H1 (cell line): ENCODE measurements around the gene PPP6R1. TPM values are rescaled to one million over a fixed set of nuclear protein-coding genes. Genes with fewer than 3 reads are reported as not detected.
A peak's percentile ranks its signal among the peaks of the same experiment; 100 is the strongest.

Source experiments
- polyA plus RNA-seq, 7 experiments: library from polyadenylated mRNA; depleted of rRNA in 3 of 7; stranded (reverse) in 5 of 7; unstranded in 2 of 7; fragments of >200 nt in 5 of 7; fragments of 200-250 nt in 2 of 7; gene quantifications; 1 replicate in 5 of 7; 2 replicates in 1 of 7; 4 replicates in 1 of 7; pipeline versions ENCODE4 v1.2.1 to v1.2.3, GENCODE V29; 2011 to 2013; ENCODE audit warnings: missing spikeins in 2 of 7, mixed read lengths in 2 of 7
- total RNA-seq: library from RNA; stranded (reverse); fragmentation: NEBNext Ultra II Directional; extraction: Animal tissue kit (Norgen Biotek cat#: 25700); gene quantifications from 2 replicates; pipeline ENCODE4 v1.2.1, GENCODE V29; 2021
- TF ChIP-seq, protein P1 (sequence below): fragments of 300-600 bp; sonication (generic); IDR thresholded peaks from 2 replicates; pipeline ENCODE4 v1.7.1; 2012; ENCODE audit warnings: low read length, moderate library complexity, mild to moderate bottlenecking, inconsistent platforms; ENCODE audit not compliant: insufficient replicate concordance
- TF ChIP-seq, protein P2 (sequence below), 3 experiments: IDR thresholded peaks; 1 replicate in 2 of 3; 2 replicates in 1 of 3; pipeline versions ENCODE4 v1.5.1 to v1.6.1; 2011; ENCODE audit warnings: low read length in 3 of 3, mild to moderate bottlenecking in 3 of 3, inconsistent platforms in 2 of 3, low read depth in 1 of 3, moderate library complexity in 1 of 3; ENCODE audit not compliant: insufficient read depth in 1 of 3; ENCODE audit errors: control extremely low read depth in 1 of 3

The PPP6R1 gene
- total and polyA plus RNA-seq, 2 of the 8 experiments (the other 6 are each of a cell fraction or from before 2014, with no cell fraction given): 36.4 to 74.4 TPM

DNA sequence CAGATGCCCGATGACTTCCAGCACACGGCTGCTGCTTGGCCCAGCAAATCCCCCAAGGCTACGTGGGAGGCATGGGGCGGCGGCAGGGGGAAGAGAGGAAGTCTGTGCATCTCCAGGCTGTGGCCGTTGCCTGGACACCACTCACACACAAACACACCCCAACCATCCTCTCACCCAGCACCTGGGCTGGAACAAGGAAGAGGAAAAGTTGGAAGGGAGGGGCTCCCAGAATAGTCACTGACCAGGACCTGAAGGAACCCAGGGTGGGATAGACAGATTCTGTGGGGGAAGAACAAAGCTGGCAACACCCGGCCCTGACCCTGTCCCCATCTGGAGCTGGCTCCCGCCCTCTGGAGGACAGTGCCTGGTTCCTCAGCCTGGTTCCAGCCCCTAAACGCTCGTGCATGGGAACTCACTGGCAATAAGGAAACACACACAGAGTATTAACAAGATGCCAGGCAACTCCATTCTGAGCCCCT is 11.2 kb downstream of the PPP6R1 start (continued):
- TF ChIP-seq, protein P1, sequence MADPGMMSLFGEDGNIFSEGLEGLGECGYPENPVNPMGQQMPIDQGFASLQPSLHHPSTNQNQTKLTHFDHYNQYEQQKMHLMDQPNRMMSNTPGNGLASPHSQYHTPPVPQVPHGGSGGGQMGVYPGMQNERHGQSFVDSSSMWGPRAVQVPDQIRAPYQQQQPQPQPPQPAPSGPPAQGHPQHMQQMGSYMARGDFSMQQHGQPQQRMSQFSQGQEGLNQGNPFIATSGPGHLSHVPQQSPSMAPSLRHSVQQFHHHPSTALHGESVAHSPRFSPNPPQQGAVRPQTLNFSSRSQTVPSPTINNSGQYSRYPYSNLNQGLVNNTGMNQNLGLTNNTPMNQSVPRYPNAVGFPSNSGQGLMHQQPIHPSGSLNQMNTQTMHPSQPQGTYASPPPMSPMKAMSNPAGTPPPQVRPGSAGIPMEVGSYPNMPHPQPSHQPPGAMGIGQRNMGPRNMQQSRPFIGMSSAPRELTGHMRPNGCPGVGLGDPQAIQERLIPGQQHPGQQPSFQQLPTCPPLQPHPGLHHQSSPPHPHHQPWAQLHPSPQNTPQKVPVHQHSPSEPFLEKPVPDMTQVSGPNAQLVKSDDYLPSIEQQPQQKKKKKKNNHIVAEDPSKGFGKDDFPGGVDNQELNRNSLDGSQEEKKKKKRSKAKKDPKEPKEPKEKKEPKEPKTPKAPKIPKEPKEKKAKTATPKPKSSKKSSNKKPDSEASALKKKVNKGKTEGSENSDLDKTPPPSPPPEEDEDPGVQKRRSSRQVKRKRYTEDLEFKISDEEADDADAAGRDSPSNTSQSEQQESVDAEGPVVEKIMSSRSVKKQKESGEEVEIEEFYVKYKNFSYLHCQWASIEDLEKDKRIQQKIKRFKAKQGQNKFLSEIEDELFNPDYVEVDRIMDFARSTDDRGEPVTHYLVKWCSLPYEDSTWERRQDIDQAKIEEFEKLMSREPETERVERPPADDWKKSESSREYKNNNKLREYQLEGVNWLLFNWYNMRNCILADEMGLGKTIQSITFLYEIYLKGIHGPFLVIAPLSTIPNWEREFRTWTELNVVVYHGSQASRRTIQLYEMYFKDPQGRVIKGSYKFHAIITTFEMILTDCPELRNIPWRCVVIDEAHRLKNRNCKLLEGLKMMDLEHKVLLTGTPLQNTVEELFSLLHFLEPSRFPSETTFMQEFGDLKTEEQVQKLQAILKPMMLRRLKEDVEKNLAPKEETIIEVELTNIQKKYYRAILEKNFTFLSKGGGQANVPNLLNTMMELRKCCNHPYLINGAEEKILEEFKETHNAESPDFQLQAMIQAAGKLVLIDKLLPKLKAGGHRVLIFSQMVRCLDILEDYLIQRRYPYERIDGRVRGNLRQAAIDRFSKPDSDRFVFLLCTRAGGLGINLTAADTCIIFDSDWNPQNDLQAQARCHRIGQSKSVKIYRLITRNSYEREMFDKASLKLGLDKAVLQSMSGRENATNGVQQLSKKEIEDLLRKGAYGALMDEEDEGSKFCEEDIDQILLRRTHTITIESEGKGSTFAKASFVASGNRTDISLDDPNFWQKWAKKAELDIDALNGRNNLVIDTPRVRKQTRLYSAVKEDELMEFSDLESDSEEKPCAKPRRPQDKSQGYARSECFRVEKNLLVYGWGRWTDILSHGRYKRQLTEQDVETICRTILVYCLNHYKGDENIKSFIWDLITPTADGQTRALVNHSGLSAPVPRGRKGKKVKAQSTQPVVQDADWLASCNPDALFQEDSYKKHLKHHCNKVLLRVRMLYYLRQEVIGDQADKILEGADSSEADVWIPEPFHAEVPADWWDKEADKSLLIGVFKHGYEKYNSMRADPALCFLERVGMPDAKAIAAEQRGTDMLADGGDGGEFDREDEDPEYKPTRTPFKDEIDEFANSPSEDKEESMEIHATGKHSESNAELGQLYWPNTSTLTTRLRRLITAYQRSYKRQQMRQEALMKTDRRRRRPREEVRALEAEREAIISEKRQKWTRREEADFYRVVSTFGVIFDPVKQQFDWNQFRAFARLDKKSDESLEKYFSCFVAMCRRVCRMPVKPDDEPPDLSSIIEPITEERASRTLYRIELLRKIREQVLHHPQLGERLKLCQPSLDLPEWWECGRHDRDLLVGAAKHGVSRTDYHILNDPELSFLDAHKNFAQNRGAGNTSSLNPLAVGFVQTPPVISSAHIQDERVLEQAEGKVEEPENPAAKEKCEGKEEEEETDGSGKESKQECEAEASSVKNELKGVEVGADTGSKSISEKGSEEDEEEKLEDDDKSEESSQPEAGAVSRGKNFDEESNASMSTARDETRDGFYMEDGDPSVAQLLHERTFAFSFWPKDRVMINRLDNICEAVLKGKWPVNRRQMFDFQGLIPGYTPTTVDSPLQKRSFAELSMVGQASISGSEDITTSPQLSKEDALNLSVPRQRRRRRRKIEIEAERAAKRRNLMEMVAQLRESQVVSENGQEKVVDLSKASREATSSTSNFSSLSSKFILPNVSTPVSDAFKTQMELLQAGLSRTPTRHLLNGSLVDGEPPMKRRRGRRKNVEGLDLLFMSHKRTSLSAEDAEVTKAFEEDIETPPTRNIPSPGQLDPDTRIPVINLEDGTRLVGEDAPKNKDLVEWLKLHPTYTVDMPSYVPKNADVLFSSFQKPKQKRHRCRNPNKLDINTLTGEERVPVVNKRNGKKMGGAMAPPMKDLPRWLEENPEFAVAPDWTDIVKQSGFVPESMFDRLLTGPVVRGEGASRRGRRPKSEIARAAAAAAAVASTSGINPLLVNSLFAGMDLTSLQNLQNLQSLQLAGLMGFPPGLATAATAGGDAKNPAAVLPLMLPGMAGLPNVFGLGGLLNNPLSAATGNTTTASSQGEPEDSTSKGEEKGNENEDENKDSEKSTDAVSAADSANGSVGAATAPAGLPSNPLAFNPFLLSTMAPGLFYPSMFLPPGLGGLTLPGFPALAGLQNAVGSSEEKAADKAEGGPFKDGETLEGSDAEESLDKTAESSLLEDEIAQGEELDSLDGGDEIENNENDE: no peak
- TF ChIP-seq, protein P2, sequence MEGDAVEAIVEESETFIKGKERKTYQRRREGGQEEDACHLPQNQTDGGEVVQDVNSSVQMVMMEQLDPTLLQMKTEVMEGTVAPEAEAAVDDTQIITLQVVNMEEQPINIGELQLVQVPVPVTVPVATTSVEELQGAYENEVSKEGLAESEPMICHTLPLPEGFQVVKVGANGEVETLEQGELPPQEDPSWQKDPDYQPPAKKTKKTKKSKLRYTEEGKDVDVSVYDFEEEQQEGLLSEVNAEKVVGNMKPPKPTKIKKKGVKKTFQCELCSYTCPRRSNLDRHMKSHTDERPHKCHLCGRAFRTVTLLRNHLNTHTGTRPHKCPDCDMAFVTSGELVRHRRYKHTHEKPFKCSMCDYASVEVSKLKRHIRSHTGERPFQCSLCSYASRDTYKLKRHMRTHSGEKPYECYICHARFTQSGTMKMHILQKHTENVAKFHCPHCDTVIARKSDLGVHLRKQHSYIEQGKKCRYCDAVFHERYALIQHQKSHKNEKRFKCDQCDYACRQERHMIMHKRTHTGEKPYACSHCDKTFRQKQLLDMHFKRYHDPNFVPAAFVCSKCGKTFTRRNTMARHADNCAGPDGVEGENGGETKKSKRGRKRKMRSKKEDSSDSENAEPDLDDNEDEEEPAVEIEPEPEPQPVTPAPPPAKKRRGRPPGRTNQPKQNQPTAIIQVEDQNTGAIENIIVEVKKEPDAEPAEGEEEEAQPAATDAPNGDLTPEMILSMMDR (IDR thresholded peaks at IDR 0.05; ENCODE audit: control extremely low read depth in 1 of 3, insufficient read depth in 1 of 3, low read depth in 1 of 3, low read length in 3 of 3): peak in 1 of 3 experiments; percentile 19; a peak in 1 of 4 replicates
- TF ChIP-seq, all 59 proteins: peak for 2
